Trophoblast cell (in vitro differentiated cells and primary cell): Measurements from ENCODE around the gene WDR41.

Experiments
- DNase-seq, 2 donors: peaks; one replicate each; pipeline ENCODE4 v3.0.0-alpha.2; 2016
- H2AFZ ChIP-seq: 2 replicates; pipeline ENCODE4 v1.6.1; 2013; ENCODE audit warnings: low read length, moderate library complexity, mild to moderate bottlenecking; ENCODE audit not compliant: insufficient read depth, poor library complexity
- H2AK5ac ChIP-seq: 2 replicates; pipeline ENCODE4 v1.6.1; 2013; ENCODE audit warnings: mild to moderate bottlenecking, low read length
- H2BK120ac ChIP-seq: 2 replicates; pipeline ENCODE4 v1.6.1; 2013; ENCODE audit warnings: low read length, mild to moderate bottlenecking, moderate library complexity; ENCODE audit not compliant: insufficient read depth, poor library complexity
- H2BK12ac ChIP-seq: 2 replicates; pipeline ENCODE4 v1.6.1; 2013; ENCODE audit warnings: mild to moderate bottlenecking, low read length, moderate library complexity
- H2BK5ac ChIP-seq: 2 replicates; pipeline ENCODE4 v1.6.1; 2013; ENCODE audit warnings: low read length, low read depth, moderate library complexity, mild to moderate bottlenecking; ENCODE audit not compliant: poor library complexity
- H3K14ac ChIP-seq: 2 replicates; pipeline ENCODE4 v1.6.1; 2013; ENCODE audit warnings: mild to moderate bottlenecking, low read length
- H3K18ac ChIP-seq: 2 replicates; pipeline ENCODE4 v1.6.1; 2013; ENCODE audit warnings: mild to moderate bottlenecking, low read length
- H3K23ac ChIP-seq: 2 replicates; pipeline ENCODE4 v1.6.1; 2013; ENCODE audit warnings: low read length
- H3K27ac ChIP-seq: 2 replicates; pipeline ENCODE4 v1.5.1; 2013; ENCODE audit warnings: low read depth, mild to moderate bottlenecking, inconsistent platforms, low read length, moderate library complexity
- H3K27me3 ChIP-seq: 2 replicates; pipeline ENCODE4 v1.6.1; 2013; ENCODE audit warnings: inconsistent platforms, mild to moderate bottlenecking, low read length, moderate library complexity; ENCODE audit not compliant: insufficient read depth
- H3K36me3 ChIP-seq, 2 experiments: 1 replicate in 1 of 2; 2 replicates in 1 of 2; pipeline ENCODE4 v1.6.1; 2013; ENCODE audit warnings: low read length in 2 of 2, mild to moderate bottlenecking in 2 of 2, moderate library complexity in 1 of 2; ENCODE audit not compliant: insufficient read depth in 2 of 2, control insufficient read depth in 1 of 2
- H3K4ac ChIP-seq: 2 replicates; pipeline ENCODE4 v1.6.1; 2013; ENCODE audit warnings: low read depth, mild to moderate bottlenecking, low read length, moderate library complexity
- H3K4me1 ChIP-seq, 2 experiments: 1 replicate in 1 of 2; 2 replicates in 1 of 2; pipeline ENCODE4 v1.6.1; 2013; ENCODE audit warnings: low read length in 2 of 2, mild to moderate bottlenecking in 2 of 2, moderate library complexity in 1 of 2; ENCODE audit not compliant: insufficient read depth in 2 of 2, control insufficient read depth in 1 of 2
- H3K4me2 ChIP-seq: 2 replicates; pipeline ENCODE4 v1.6.1; 2013; ENCODE audit warnings: inconsistent platforms, mild to moderate bottlenecking, low read length, moderate library complexity
- H3K4me3 ChIP-seq: 2 replicates; pipeline ENCODE4 v1.5.1; 2013; ENCODE audit warnings: mild to moderate bottlenecking, low read depth, low read length, inconsistent platforms
- H3K79me1 ChIP-seq: one replicate; pipeline ENCODE4 v1.6.1; 2013; ENCODE audit warnings: low read length
- H3K79me2 ChIP-seq: 2 replicates; pipeline ENCODE4 v1.6.1; 2013; ENCODE audit warnings: low read length, mild to moderate bottlenecking; ENCODE audit not compliant: control insufficient read depth, insufficient read depth, poor library complexity
- H3K9ac ChIP-seq: 2 replicates; pipeline ENCODE4 v1.6.1; 2013; ENCODE audit warnings: mild to moderate bottlenecking, low read length
- H3K9me3 ChIP-seq: 2 replicates; pipeline ENCODE4 v1.6.1; 2013; ENCODE audit warnings: low read depth, mild to moderate bottlenecking, control low read depth, inconsistent platforms, low read length; ENCODE audit not compliant: insufficient read depth
- H4K12ac ChIP-seq: 2 replicates; pipeline ENCODE4 v1.6.1; 2013; ENCODE audit warnings: low read depth, mild to moderate bottlenecking, low read length, moderate library complexity
- H4K8ac ChIP-seq: 2 replicates; pipeline ENCODE4 v1.6.1; 2013; ENCODE audit warnings: low read depth, mild to moderate bottlenecking, low read length, moderate library complexity
- H4K91ac ChIP-seq: one replicate; pipeline ENCODE4 v1.6.1; 2013; ENCODE audit warnings: low read depth, mild to moderate bottlenecking, low read length, moderate library complexity
- WGBS: extraction: QIAGEN DNeasy Blood & Tissue Kit; methylation state at CpG from one replicate; pipeline ENCODE4 v1.1.7; 2013; ENCODE audit warnings: missing lambda C conversion rate; ENCODE audit not compliant: insufficient read length, insufficient coverage; ENCODE audit errors: extremely low coverage; 5-methylcytosine and 5-hydroxymethylcytosine counted together

Gene WDR41

GRCh38 chr5:77431286-77431685 is 60.8 kb downstream of the WDR41 start:
- H3K9ac ChIP-seq: no peak overlapping the region
- no peak overlapping the region for H2BK5ac ChIP-seq
- H3K4me3 ChIP-seq: no peak overlapping the region
- no peak overlapping the region for H2BK12ac ChIP-seq
- DNase-seq: no peak
- H2AFZ ChIP-seq: no peak overlapping the region
- no peak overlapping the region for H3K4me2 ChIP-seq
- no peak overlapping the region for H3K18ac ChIP-seq
- H4K91ac ChIP-seq: no peak overlapping the region
- H3K79me2 ChIP-seq: no peaks in the 10 kb centered on the region
- no peaks in the 10 kb centered on the region for H3K9me3 ChIP-seq
- H3K27ac ChIP-seq: no peak overlapping the region
- H3K4me1 ChIP-seq: no peaks in the 10 kb centered on the region
- no peak overlapping the region for H2AK5ac ChIP-seq
- no peak overlapping the region for H3K23ac ChIP-seq
- no peak overlapping the region for H2BK120ac ChIP-seq
- no peaks in the 10 kb centered on the region for H3K79me1 ChIP-seq
- no peak overlapping the region for H4K8ac ChIP-seq
- no peak overlapping the region for H3K4ac ChIP-seq
- no peaks in the 10 kb centered on the region for H3K27me3 ChIP-seq
- WGBS: no CpG with 5 or more reads among the region's 3 CpGs
- no peak overlapping the region for H3K14ac ChIP-seq
- H4K12ac ChIP-seq: no peak overlapping the region
- peaks cover 0 to 2% of the 10 kb centered on the region in 2 experiments for H3K36me3 ChIP-seq

GRCh38 chr5:77430726-77431125 is 61.4 kb downstream of the WDR41 start:
- Histone ChIP-seq H3K9ac (no peak overlapping the region), H3K23ac (no peak overlapping the region), H3K18ac (no peak overlapping the region), H2BK120ac (no peak overlapping the region), H2AK5ac (no peak overlapping the region), H3K79me1 (no peaks in the 10 kb centered on the region), H3K4me2 (no peak overlapping the region), H2AFZ (no peak overlapping the region), H4K91ac (no peak overlapping the region), H2BK5ac (no peak overlapping the region), H2BK12ac (no peak overlapping the region), H4K12ac (no peak overlapping the region), H3K4me1 (no peaks in the 10 kb centered on the region), H3K27me3 (no peaks in the 10 kb centered on the region), H3K14ac (no peak overlapping the region), H3K4ac (no peak overlapping the region), H4K8ac (no peak overlapping the region), H3K27ac (no peak overlapping the region), H3K79me2 (no peaks in the 10 kb centered on the region), H3K36me3 (peaks cover 0 to 2% of the 10 kb centered on the region in 2 experiments), H3K9me3 (no peaks in the 10 kb centered on the region), H3K4me3 (no peak overlapping the region)
- WGBS: no CpG with 5 or more reads among the region's 1 CpG
- no peak for DNase-seq

- H3K23ac ChIP-seq: no peak overlapping the region
- H3K18ac ChIP-seq: no peak overlapping the region
- H4K91ac ChIP-seq: no peak overlapping the region
- H2BK5ac ChIP-seq: no peak overlapping the region
- no peak overlapping the region for H2AK5ac ChIP-seq
- H3K9ac ChIP-seq: no peak overlapping the region
- no peaks in the 10 kb centered on the region for H3K79me2 ChIP-seq
- H3K4me2 ChIP-seq: no peak overlapping the region
- no peaks in the 10 kb centered on the region for H3K79me1 ChIP-seq
- no peaks in the 10 kb centered on the region for H3K9me3 ChIP-seq
- no peak overlapping the region for H4K8ac ChIP-seq
- no peaks in the 10 kb centered on the region for H3K27me3 ChIP-seq
- no peak overlapping the region for H2BK12ac ChIP-seq
- DNase-seq: no peak
- no peak overlapping the region for H3K27ac ChIP-seq
- peaks cover 0 to 2% of the 10 kb centered on the region in 2 experiments for H3K36me3 ChIP-seq
- WGBS: no CpG with 5 or more reads among the region's 5 CpGs
- no peak overlapping the region for H3K4me3 ChIP-seq
- H3K4me1 ChIP-seq: no peaks in the 10 kb centered on the region
- H2AFZ ChIP-seq: no peak overlapping the region
- no peak overlapping the region for H2BK120ac ChIP-seq
- H3K14ac ChIP-seq: no peak overlapping the region
- H3K4ac ChIP-seq: no peak overlapping the region
- no peak overlapping the region for H4K12ac ChIP-seq
These were observed 63.6 kb downstream of the WDR41 start for GRCh38 chr5:77428526-77428925.

- Histone ChIP-seq H2AK5ac (no peak overlapping the region), H3K27ac (no peak overlapping the region), H3K4ac (no peak overlapping the region), H3K9me3 (no peaks in the 10 kb centered on the region), H3K23ac (no peak overlapping the region), H4K8ac (no peak overlapping the region), H3K4me1 (no peaks in the 10 kb centered on the region), H3K4me2 (no peak overlapping the region), H2BK12ac (no peak overlapping the region), H3K4me3 (no peak overlapping the region), H3K79me1 (no peaks in the 10 kb centered on the region), H3K27me3 (no peaks in the 10 kb centered on the region), H3K79me2 (no peaks in the 10 kb centered on the region), H2AFZ (no peak overlapping the region), H2BK5ac (no peak overlapping the region), H4K91ac (no peak overlapping the region), H3K36me3 (peaks cover 0 to 2% of the 10 kb centered on the region in 2 experiments), H3K14ac (no peak overlapping the region), H3K9ac (no peak overlapping the region), H4K12ac (no peak overlapping the region), H2BK120ac (no peak overlapping the region), H3K18ac (no peak overlapping the region)
- no peak for DNase-seq
These were observed 64.1 kb downstream of the WDR41 start for GRCh38 chr5:77427998-77428397.
